ENCODE results near the gene DPF1. TPM values are rescaled to one million over a fixed set of nuclear protein-coding genes. Genes with fewer than 3 reads are reported as not detected.

The DPF1 gene
- under 1 TPM; 0.41 to 0.77 TPM for total RNA-seq

DNA sequence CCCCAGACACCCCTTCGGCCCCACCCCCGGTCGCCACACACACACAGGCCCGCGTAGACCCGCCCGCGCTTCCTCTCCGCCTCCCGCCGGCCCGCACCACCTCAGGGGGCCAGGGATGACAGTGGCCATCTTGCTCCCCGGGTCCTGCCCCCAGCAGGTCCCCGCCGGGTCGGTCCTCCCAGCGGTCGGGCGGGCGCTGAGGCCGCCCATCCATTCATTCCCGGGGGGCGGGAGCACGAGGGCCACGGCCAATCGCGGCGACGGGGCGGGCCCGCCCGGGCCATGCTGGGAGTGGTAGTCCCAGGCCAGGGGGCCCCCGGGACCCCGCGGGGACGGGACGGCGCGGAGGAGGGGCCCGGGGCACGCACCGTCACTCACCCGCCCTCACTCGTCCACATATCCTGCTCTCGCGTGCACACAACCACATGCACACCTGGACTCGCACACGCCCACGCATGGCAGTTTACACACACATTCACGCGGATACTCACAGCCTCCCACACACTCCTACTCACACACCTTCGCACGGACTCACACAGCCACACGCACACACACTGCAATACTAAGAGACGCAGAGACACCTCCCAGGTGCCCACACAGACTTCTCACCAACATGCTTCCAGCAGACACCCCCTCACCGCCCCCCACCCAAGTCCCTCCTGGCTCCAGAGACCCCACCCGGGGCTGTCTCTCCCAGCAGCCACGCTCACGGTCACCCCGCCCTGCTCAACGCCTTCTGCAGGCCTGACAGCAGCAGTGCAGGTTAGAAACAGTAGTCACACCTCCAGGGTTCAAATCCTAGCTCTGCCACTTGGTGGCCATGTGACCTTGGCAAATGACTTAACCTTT is at the start of gene DPF1:
TSS of gene DPF1 (minus strand) at position 209 of the 849 bp plus-strand sequence. CDS start at position 129, 80 bp downstream.
- peaks cover 65% of the 10 kb centered on the region for H3K27me3 Mint-ChIP-seq (ENCODE audit: low read depth)
- H3K4me1 Mint-ChIP-seq (ENCODE audit: low read depth), result peaks cover 25% of the 10 kb centered on the region
- CTCF ChIA-PET, result interaction anchor here (1.1 to 1.3 kb wide), 4 partner anchors 9 to 321 kb away, joined by 3 to 5 read pairs (median 4); no protein-coding TSS in a partner anchor
- H3K36me3 Mint-ChIP-seq (ENCODE audit: low read depth), result no peaks in the 10 kb centered on the region
- H3K27ac Mint-ChIP-seq, result no peak within 1 kb of the TSS
- no peaks in the 10 kb centered on the region for H3K9me3 Mint-ChIP-seq
- H3K4me3 Mint-ChIP-seq, result peak within 1 kb of the TSS; percentile 68
- peak; percentile 51 for DNase-seq
- intact Hi-C loops (cut with micrococcal nuclease), result loop anchor here (10.0 kb wide), 2 partner anchors 79 to 171 kb away; no protein-coding TSS in a partner anchor

DNA sequence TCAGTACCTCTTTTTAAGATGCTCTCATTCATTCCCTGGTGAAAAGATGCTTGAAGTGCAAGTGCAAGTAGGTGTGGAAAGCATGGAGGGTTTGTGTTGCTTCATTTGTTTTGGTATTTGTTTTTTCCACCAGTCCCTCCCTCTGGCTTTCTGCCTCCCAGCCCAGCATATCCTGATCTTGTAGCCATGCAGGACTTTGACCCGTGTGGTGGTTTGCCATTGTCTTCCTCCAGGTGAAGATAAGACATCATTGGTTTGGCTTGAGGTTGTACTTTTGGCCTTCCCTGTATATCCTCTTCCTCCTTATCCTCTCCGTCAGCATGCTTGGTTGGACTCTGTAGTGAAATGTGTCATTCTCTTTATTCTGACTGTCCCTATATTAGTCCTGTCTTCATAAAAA is 49.5 kb upstream of the DPF1 start:
- CTCF ChIA-PET, result no interaction called here

DNA sequence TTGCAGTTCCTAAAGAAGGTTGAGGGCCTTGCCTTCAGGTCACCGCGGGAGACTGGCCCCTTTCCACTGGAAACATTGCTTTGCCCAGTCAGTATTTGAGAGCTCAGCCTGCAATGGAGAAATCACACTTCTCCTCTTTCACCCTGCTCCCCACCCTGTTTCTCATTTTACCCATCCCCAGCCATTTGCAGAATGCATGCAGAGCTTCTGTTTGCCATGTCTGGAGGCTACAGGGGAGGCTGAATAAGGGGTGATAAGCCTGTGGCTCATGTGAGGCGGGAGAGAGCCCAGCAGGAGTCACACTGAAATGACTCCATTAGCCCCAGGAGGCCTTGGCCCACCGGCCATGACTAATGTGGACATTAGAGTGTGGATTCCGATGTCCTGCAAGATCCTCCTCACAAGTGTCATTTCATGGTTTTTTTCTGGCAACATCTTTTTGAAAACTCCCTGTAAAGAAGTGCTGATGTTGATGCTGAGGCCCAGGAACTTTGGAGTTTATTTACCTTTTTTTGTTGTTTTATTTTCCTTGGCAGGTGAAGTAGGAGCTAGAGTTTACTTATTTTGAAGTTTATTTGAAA is 46.7 kb upstream of the DPF1 start:
- peak overlapping the region; percentile 13 for H3K27ac Mint-ChIP-seq
- intact Hi-C loops (cut with micrococcal nuclease), result no loop called here
- peaks cover 20% of the 10 kb centered on the region for H3K4me1 Mint-ChIP-seq (ENCODE audit: low read depth)

More for the DNA sequence above, 49.5 kb upstream of the DPF1 start:
- Mint-ChIP-seq H3K27me3 (ENCODE audit: low read depth) (no peaks in the 10 kb centered on the region), H3K27ac (no peak overlapping the region), H3K4me1 (ENCODE audit: low read depth) (peaks cover 7% of the 10 kb centered on the region), H3K9me3 (no peaks in the 10 kb centered on the region), H3K36me3 (ENCODE audit: low read depth) (no peaks in the 10 kb centered on the region), H3K4me3 (no peak overlapping the region)
- no peak for DNase-seq
- intact Hi-C loops (cut with micrococcal nuclease), result no loop called here

DNA sequence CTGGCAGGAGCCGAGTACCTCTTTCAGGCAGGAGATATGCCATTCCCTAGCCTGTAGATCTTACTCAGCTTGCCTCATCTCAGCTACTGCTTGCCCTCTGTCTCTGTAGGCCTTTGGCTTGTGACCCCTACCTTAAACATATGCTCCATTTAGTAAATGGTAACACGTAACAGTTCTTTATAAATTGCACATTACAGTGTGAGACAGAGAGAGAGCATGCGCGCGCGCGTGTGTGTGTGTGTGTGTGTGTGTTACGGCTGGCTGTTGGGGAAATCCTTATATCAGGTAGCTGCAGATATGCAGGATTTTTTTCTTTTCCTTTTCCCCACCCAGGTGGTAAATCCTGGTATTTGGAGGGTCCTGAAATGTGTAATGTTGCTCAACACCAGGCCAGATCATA is 44.5 kb upstream of the DPF1 start:
- Mint-ChIP-seq H3K36me3 (ENCODE audit: low read depth) (no peaks in the 10 kb centered on the region), H3K27ac (no peak overlapping the region), H3K4me1 (ENCODE audit: low read depth) (peaks cover 34% of the 10 kb centered on the region), H3K27me3 (ENCODE audit: low read depth) (no peaks in the 10 kb centered on the region), H3K9me3 (no peaks in the 10 kb centered on the region), H3K4me3 (no peak overlapping the region)
- CTCF ChIA-PET, result interaction anchor here (1.6 kb wide), 1 partner anchor 25 kb away, joined by 6 read pairs; no protein-coding TSS in a partner anchor
- intact Hi-C loops (cut with micrococcal nuclease), result loop anchor here (10.0 kb wide), 1 partner anchor 674 kb away; the partner anchor contains the start of genes ZNF540 and ZNF571
- no peak for DNase-seq

More for the DNA sequence above, 46.7 kb upstream of the DPF1 start:
- no peaks in the 10 kb centered on the region for H3K9me3 Mint-ChIP-seq
- CTCF ChIA-PET, result no interaction called here
- H3K36me3 Mint-ChIP-seq (ENCODE audit: low read depth), result no peaks in the 10 kb centered on the region
- DNase-seq, result no peak
- no peak overlapping the region for H3K4me3 Mint-ChIP-seq
- no peaks in the 10 kb centered on the region for H3K27me3 Mint-ChIP-seq (ENCODE audit: low read depth)

DNA sequence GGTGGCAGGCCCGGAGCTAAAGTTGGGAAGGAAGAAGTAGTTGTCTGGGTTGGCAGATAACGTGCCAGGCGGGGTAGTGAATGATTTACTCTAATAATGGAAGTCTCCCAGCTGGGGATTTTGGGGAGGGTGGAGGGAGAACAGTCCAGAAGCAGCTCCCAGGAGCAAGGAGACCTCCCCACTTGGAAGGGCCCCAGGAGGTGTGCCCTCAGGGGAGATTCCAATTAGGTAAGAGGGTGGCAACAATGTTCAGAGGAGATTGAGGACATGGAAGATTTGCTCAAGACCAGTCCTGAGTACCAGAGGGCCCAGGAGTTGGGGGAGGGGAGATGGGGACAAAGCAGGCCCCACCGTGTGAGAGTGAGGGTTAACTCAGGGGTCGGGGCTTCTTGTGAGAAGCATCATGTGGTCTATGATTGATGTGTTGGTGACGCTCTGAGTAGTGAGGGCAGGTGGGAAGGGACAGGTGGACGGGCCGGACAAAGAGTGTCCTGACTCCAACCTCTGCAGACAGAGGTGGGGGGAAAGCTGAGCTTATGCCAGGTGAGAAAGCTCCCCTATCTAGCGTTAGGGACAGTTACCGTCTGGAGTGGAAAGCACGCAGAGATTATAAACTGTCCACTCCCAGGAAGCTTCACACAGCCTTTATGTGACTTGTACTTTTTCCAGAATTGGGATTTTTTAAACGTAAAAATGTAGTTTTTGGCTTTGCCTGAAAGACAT is 43.9 kb upstream of the DPF1 start:
- Mint-ChIP-seq H3K36me3 (ENCODE audit: low read depth) (no peaks in the 10 kb centered on the region), H3K4me3 (no peak overlapping the region), H3K27ac (no peak overlapping the region), H3K9me3 (no peaks in the 10 kb centered on the region), H3K27me3 (ENCODE audit: low read depth) (no peaks in the 10 kb centered on the region), H3K4me1 (ENCODE audit: low read depth) (peaks cover 39% of the 10 kb centered on the region)
- CTCF ChIA-PET, result interaction anchor here (1.6 kb wide), 1 partner anchor 25 kb away, joined by 6 read pairs; no protein-coding TSS in a partner anchor
- no peak for DNase-seq
- intact Hi-C loops (cut with micrococcal nuclease), result loop anchor here (10.0 kb wide), 1 partner anchor 673 kb away; the partner anchor contains the start of genes ZNF540 and ZNF571

DNA sequence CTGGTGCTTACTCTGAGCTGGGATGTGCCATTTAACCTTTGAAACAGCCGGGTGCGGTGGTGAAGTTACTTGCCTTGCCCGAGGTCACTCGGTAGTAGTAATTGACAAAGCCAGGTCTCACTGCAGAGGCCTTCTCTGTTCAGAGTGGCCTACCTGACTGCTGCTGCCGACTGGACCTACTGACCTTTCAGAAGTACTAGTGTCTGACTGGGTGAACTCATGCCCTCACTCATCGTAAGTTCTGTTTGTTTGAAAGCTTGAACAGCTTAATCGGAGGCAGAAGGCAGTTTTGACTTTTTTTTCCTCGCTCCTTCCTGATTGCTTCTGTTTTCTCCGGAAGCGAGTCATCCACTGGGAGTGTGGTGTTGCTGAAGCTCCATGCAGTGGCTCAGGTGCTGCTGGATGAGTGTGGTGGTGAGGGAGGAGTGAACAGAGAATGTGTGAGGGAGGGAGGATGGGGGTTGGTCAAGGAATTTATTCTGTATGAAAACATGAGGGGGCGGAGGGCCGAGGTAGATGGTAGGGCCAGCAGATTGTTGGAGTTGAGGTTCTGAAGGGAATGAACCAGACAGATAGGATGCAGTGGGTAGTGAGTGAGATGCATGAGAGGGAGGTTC is 43.1 kb upstream of the DPF1 start:
- Mint-ChIP-seq H3K9me3 (no peaks in the 10 kb centered on the region), H3K36me3 (ENCODE audit: low read depth) (no peaks in the 10 kb centered on the region), H3K27ac (no peak overlapping the region), H3K4me3 (no peak overlapping the region), H3K27me3 (ENCODE audit: low read depth) (no peaks in the 10 kb centered on the region), H3K4me1 (ENCODE audit: low read depth) (peaks cover 41% of the 10 kb centered on the region)
- CTCF ChIA-PET, result interaction anchor here (1.2 to 1.6 kb wide), 2 partner anchors 23 to 24 kb away, joined by 4 to 6 read pairs; no protein-coding TSS in a partner anchor
- no peak for DNase-seq
- intact Hi-C loops (cut with micrococcal nuclease), result loop anchor here (10.0 kb wide), 1 partner anchor 672 kb away; the partner anchor contains the start of genes ZNF540 and ZNF571

DNA sequence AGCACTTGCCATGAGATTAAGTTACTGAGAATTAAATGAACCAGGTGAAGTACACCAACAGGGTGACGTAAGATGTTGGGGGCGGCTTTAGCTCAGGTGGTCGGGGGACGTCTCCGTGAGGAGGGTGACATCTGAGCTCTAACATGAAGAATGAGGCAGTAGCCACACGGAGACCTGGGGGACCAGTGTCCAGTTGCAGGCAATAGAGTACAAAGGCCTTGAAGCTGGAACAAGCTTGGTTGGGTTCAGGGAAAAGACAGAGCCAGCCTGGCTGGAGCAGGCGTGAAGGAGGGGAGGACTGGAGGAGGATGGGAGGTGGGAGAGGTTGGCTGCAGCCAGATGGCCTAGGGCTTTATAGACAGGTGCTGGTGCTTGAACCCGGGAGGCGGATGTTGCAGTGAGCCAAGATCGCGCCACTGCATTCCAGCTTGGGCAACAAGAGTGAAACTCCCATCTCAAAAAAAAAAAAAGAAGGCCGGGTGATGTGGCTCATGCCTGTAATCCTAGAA is 42.0 kb upstream of the DPF1 start:
- no peak for DNase-seq
- Mint-ChIP-seq H3K9me3 (no peaks in the 10 kb centered on the region), H3K27ac (no peak overlapping the region), H3K4me1 (ENCODE audit: low read depth) (peaks cover 41% of the 10 kb centered on the region), H3K27me3 (ENCODE audit: low read depth) (no peaks in the 10 kb centered on the region), H3K4me3 (peak overlapping the region; percentile 82), H3K36me3 (ENCODE audit: low read depth) (no peaks in the 10 kb centered on the region)
- intact Hi-C loops (cut with micrococcal nuclease), result loop anchor here (10.0 kb wide), 1 partner anchor 671 kb away; the partner anchor contains the start of genes ZNF540 and ZNF571
- CTCF ChIA-PET, result interaction anchor here (0.6 to 1.2 kb wide), 4 partner anchors 10 to 186 kb away, joined by 3 to 4 read pairs (median 3); no protein-coding TSS in a partner anchor

DNA sequence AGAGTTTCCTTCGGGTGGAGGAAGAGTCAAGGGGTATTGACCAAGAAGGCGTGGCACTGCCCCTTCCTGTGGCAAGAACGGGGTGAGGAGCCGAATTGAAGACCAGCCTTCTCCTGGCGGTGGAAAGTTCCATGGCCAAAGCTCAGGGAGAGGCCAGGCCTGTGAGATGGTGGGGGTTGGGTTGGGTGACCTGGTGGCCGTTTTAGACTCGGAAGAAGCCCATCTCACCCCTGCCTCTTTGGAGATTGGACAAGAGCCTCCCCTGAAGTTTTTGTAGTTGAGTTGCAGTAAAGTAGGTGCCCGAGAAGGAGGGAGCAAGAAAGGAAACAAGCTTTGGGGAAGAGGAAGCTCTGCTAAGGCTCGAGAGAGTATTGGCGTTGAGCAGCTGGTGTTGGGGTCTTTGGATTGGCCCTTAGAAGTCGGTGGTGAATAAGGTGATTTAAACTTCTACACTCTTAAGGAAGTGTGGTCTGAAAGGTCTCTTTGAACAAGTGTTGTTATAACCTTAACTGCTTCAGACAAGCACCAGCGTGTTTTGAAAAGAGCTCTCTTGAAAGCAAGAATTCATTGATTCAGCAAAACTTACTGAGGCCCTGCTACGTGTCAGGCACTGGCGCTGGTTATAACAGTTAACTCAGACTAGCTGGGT is 41.3 kb upstream of the DPF1 start:
- CTCF ChIA-PET, result interaction anchor here (0.6 to 1.1 kb wide), 4 partner anchors 8 to 185 kb away, joined by 3 read pairs; no protein-coding TSS in a partner anchor
- Mint-ChIP-seq H3K4me1 (ENCODE audit: low read depth) (peaks cover 38% of the 10 kb centered on the region), H3K27ac (peak overlapping the region; percentile 68), H3K36me3 (ENCODE audit: low read depth) (no peaks in the 10 kb centered on the region), H3K4me3 (peak overlapping the region; percentile 82), H3K9me3 (no peaks in the 10 kb centered on the region), H3K27me3 (ENCODE audit: low read depth) (no peaks in the 10 kb centered on the region)
- DNase-seq, result no peak
- intact Hi-C loops (cut with micrococcal nuclease), result loop anchor here (10.0 kb wide), 1 partner anchor 671 kb away; the partner anchor contains the start of genes ZNF540 and ZNF571

DNA sequence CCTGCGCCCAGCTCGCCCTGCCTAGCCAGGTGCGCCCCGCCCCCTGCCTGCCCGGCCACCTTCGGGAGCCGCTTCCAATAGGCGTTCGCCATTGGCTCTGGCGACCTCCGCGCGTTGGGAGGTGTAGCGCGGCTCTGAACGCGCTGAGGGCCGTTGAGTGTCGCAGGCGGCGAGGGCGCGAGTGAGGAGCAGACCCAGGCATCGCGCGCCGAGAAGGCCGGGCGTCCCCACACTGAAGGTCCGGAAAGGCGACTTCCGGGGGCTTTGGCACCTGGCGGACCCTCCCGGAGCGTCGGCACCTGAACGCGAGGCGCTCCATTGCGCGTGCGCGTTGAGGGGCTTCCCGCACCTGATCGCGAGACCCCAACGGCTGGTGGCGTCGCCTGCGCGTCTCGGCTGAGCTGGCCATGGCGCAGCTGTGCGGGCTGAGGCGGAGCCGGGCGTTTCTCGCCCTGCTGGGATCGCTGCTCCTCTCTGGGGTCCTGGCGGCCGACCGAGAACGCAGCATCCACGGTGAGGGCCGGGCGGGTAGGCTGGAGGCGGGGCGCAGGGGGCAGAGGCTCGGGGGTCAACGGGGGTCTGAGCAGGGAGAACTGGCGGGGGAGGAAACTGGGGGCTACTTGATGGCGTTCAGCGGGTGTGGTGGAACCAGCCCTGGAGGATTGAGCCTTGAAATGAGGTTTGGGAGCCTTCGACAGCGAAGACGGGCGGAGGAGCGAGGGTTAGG is 40.6 kb upstream of the DPF1 start, which contains the start of gene SPINT2:
TSS of gene SPINT2 (plus strand) at position 88 of the 727 bp plus-strand sequence. CDS start at position 408, 320 bp downstream.
- intact Hi-C loops (cut with micrococcal nuclease), result loop anchor here (1.0 to 10.0 kb wide), 4 partner anchors 52 to 670 kb away; partner anchors contain the start of genes PSMD8, ZNF540 and ZNF571
- peak within 1 kb of the TSS; percentile 82 for H3K4me3 Mint-ChIP-seq
- CTCF ChIA-PET, result interaction anchor here (0.6 to 1.1 kb wide), 3 partner anchors 8 to 72 kb away, joined by 3 read pairs; no protein-coding TSS in a partner anchor
- peaks cover 34% of the 10 kb centered on the region for H3K4me1 Mint-ChIP-seq (ENCODE audit: low read depth)
- DNase-seq, result no peak
- H3K27me3 Mint-ChIP-seq (ENCODE audit: low read depth), result no peaks in the 10 kb centered on the region
- no peaks in the 10 kb centered on the region for H3K36me3 Mint-ChIP-seq (ENCODE audit: low read depth)
- H3K27ac Mint-ChIP-seq, result peak within 1 kb of the TSS; percentile 90
- no peaks in the 10 kb centered on the region for H3K9me3 Mint-ChIP-seq

Measured in activated naive CD4-positive, alpha-beta T cell treated with anti-CD3 and anti-CD28 coated beads for 36 hours (primary cell).